Fibroblast of upper back skin (primary cell): Measurements from ENCODE around the gene TBC1D3B.
"Not testable (repeated sequence)": the region's sequence is repeated elsewhere in the genome, so short reads cannot be mapped to it uniquely, and the experiment has no call there.

ENCODE experiments used
- DNase-seq: peaks from one replicate; pipeline ENCODE4 v3.0.0-alpha.2; 2013

TBC1D3B gene

DNA sequence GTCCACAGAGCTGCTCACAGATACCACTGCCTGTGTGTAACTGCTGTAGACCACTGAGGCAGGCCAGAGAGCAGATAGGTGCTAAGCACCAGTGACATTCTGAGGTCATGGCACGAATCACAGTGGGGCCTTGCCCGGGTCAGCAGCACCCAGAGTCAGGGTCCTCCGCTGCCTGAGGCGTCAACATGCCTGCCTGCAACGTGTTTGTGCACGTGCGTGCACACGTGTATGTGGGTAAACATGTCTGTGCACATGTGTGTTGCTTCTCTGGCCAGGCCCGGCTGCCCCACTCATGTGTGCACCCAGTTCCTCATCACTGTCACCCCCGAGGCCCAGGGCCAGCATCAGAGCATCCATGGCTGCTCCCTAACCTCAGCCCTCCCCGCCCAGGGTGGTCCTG is at the start of gene TBC1D3B:
TSS of gene TBC1D3B (minus strand) at position 101 of the 400 bp plus-strand sequence. CDS start 1,586 bp downstream, outside the sequence.
- DNase-seq, result not testable (repeated sequence)

DNA sequence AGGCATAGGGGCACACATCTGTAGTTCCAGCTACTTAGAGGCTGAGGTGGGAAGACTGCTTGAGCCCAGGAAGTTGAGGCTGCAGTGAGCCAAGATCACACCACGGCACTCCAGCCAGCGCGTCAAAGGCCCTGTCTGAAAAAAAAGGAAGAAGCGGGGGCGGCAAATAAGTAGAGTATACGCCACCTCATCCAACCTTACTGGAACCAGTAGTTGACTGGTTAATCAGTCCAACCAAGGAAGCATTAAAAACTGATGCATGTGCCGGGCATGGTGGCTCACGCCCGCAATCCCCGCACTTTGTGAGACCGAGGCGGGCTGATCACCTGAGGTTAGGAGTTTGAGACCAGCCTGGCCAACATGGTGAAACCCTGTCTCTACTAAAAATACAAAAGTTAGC is 46.5 kb upstream of the TBC1D3B start:
- DNase-seq, result not testable (repeated sequence)

DNA sequence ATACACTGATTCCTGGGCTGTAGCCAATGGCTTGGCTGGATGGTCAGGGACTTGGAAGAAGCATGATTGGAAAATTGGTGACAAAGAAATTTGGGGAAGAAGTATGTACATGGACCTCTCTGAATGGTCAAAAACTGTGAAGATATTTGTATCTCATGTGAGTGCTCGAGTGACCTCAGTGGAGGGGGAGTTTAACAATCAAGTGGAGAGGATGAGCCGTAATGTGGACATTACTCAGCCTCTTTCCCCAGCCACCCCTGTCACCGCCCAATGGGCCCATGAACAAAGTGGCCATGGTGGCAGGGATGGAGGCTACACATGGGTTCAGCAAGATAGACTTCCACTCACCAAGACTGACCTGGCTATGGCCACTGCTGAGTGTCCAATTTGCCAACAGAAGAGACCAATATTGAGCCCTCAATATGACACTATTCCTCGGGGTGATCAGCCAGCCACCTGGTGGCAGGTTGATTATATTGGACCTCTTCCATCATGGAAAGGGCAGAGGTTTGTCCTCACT is 45.2 kb upstream of the TBC1D3B start:
- not testable (repeated sequence) for DNase-seq

DNA sequence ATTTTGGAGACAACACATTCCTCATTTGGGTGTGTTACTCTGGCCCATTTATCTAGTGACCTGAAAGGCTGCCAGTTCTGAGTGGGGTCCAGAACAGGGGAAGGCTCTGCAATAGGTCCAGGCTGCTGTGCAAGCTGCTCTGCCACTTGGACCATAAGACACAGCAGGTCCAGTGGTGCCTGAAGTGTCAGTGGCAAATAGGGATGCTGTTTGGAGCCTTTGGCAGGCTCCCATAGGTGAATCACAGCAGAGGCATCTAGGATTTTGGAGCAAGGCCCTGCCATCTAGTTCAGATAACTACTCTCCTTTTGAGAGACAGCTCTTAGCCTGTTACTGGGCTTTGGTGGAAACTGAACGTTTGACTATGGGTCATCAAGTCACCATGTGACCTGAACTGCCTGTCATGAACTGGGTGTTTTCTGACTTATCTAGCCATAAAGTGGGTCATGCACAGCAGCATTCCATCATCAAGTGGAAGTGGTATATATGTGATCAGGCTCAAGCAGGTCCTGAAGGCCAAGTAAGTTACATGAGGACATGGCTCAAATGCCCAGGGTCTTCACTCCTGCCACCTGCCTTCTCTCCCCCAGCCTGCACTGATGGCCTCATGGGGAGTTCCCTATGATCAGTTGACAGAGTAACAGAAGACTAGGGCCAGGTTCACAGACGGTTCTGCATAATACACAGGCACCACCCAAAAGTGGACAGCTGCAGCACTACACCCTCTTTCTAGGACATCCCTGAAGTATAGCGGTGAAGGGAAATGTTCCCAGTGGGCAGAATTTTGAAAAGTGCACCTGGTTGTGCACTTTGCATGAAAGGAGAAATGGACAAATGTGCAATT is 44.5 kb upstream of the TBC1D3B start:
- DNase-seq, result not testable (repeated sequence)

DNA sequence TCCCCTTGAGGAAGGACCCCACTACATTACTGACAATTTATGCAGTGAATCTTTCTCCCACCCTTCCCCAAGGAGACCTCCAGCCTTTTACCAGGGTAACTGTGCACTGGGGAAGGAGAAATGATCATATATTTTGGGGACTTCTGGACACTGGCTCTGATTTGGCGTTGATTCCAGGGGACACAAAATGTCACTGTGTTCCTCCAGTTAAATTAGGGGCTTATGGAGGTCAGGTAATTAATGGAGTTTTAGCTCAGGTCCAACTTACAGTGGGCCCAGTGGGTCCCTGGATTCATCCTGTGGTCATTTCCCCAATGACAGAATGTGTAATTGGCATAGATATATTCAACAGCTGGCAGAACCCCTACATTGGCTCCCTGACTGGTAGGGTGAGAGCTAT is 43.1 kb upstream of the TBC1D3B start:
- DNase-seq, result not testable (repeated sequence)

DNA sequence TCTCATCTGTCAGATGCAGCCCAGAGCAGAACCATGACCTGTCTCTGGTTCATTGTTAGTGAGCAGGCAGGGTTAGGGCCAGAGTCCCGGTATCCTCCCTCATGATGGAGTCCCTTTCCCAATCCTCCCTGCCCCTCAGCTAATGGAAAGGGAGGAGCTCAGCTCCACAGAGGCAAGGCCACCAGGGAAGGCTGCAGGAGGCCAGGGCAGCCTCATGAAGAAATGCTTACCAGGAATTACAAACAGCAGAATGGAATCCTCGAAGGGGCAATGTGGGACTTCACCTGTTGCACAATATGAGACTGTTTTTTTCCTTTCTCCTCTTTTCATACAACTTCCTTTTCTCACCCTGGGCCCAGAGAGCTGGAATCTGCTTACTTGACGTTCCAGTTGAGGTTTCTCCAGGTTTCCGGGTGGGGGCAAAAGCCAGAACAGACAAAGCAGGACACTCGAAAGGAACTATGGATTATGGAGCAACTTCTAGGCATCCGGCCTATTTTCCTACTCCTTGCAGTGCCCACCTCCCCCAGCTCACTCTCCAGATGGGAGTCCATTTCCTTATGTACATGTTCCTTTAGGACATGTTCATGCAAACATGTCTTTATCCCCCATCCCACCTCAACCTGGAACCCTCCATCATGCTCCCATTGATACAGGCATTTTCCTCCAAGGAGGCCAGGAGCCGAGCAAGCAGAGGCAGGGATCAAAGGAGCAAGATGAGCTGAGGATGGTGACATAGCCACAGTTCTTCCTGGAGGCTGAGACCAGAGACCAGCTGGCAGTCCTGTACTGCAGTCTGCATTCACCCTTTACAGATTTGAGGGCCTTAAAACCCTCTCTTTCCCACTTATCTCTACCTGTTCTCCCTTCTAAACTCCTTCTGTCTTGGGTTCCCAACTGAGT is 39.2 kb upstream of the TBC1D3B start:
- DNase-seq, result not testable (repeated sequence)

DNA sequence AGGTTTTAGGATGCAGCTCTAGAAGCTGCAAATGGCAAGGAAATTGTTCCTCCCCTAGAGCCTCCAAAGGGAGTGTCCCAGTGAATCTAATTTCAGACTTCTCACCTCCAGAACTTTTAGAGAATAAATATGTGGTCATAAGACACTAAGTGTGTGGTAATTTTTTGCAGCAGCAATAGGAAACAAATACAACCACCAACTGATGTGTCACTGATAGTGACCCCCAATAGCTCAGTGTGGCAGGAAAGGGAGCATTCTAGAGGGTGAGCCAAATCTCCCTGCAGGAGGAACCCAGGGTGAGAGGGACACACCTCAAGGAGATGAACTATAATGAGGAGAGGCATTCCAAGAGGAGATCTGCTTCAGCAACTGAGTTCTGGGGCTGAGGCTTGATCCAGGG is 38.5 kb upstream of the TBC1D3B start:
- no peak for DNase-seq

DNA sequence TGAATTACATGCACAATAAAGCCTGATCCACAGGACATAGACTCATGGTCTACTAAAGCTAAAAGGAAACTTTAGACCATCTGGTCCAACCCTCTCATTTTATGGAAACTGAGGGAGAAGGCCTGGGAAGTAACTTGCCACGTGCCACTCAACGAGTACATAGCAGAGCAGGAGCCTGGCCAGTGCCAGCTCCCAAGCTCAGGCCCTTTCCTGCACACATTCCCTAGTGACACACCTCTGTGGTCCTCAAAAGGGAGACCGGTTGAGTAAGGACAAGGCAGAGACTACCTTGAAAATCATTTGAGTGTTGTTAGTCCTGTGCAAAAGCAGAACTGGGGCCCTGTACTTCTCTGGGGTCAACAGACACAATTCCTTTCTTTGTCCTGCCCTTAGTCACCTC is 37.3 kb upstream of the TBC1D3B start:
- no peak for DNase-seq

DNA sequence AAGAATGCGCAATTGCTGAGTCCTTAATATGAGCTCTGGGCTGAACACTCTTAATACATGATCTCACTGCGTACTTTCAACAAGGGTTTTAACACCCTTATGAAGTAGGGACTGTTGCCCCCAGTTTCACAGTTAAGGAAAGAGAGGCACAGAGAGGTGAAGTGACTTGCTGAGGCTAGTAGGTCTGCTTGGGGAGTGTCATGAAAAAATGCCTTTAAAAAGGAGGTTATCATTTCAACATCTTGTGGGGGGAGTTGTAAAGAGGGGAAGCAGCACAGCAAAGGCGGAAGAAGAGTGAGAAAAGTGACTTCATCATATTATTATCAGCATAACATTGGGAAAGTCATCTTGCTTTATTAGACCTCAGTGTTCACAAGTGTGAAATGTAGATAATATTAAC is 36.5 kb upstream of the TBC1D3B start:
- no peak for DNase-seq

DNA sequence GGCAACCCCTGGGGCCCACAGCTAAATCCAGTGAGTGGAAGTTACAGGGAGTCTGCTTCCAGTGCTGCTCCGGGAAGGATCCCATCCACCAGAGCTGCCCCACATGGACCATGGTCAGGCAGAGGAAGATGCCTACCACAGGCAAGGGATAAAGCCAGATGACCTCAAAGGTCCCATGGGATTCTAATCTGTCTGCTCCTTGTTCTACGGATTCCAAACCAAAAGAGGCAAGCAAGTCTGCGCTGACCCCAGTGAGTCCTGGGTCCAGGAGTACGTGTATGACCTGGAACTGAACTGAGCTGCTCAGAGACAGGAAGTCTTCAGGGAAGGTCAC is 35.8 kb upstream of the TBC1D3B start:
- no peak for DNase-seq

DNA sequence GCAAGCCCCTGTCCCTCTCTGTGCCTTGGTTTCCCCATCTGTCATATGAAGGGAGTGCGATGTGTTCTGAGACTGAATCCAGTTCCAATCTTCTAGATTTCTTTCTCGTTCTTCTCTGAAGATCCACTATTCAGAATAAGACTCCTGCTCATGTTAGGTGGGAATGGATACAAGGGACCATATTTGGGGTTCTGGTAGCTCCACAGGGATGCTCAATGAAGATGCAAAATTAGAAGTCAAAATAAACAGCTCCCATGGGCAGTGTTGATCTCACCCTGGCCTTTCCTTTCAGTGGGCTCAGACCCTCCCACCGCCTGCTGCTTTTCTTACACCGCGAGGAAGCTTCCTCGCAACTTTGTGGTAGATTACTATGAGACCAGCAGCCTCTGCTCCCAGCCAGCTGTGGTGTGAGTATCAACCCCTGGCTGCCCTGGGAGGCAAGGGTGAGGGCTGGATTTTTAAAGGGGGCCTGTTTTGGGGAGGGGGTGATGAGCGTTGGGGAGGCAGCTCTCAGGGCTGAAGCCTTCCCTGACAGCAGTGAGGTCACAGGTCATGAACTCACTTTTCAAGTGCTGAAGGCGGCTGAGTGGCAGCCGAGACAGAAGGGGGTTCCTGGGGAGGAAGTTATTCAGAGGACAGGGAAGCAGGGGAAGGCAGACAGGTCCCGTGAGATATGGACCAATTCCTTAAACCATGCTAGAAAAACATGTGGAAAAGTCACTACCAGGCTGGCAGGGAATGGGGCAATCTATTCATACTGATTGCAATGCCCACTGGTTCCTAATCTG is 35.2 kb upstream of the TBC1D3B start:
- DNase-seq, result not testable (repeated sequence)

DNA sequence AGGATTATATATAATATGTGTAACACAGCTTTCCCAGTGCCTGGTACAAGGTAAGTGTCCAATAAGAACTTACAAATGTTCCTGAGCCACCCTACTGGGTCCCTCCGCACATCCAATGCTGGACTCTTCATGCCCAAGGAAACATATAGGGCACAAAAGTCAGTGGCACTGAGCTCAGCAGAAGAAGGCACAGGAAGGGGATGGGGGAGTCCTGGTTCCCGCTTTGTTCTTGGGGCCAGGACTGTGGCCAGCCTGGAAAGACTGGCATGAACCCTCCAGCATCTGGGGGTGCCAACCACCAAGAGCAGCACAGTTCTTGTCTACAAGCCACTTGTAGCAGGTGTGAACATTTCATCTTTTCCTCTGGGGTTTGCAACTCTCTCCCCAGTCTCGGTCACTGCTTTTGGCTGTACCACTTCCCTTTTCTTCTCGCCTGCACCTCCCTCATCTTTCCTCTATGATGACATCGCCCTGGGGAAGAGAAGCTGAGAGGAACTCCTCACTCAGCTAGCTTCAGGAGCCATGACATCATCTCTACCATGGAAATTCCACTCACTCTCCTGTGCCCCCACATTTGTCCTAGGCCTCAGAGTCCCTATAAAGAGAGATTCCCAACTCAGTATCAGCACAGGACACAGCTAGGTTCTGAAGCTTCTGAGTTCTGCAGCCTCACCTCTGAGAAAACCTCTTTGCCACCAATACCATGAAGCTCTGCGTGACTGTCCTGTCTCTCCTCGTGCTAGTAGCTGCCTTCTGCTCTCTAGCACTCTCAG is 34.2 kb upstream of the TBC1D3B start, which contains the start of gene CCL4L2:
TSS of gene CCL4L2 (plus strand) at position 625 of the 773 bp plus-strand sequence.
- DNase-seq, result not testable (repeated sequence)

DNA sequence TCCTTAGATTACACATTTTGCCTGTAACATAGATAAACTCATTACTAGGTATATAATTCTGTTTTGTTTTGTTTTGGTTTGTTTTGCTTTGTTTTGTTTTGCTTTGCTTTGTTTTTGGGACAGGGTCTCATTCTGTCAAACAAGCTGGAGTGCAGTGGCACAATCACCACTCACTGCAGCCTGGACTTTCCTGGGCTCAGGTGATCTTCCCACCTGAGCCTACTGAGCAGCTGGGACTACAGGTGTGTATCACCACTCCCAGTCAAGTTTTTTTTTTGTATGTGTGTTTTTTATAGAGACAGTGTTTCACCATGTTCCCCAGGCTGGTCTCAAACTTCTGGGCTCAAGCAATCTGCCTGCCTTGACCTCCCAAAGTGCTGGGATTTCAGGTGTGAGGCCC is 33.1 kb upstream of the TBC1D3B start:
- no peak for DNase-seq

DNA sequence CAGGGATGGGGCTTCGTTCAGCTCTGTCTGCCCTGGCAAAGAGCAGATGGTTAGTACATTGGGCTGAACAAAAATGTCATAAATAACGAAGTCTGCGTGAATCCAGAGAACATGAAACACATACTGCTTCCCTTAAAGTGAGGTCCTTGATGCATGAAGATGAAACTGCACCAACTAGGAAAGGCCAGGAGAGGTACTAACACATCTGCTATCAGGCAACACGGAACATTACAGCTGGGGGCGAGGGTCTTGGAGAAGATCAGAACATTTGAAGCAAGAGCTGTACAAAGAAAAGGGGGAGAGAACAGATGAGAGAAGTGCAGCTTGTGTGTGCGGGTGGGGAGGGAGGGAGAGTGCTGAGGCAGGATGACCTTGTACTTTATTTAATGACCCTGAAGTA is 30.9 kb upstream of the TBC1D3B start:
- not testable (repeated sequence) for DNase-seq

DNA sequence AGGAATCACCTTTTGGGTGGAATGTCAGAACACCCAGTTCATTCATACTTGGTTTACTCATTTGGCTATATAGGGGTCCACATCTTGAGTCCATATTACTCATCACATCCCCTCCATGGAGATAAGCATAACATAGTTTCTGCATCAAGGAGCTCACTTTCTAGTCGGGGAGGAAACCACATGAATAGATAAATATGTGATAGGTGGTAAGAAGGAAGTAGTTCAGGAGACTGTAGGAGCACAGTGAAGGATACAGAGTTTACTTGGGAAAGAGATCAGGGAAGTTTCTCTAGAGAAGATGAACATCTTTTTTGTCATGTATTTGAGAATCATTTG is 30.0 kb upstream of the TBC1D3B start:
- DNase-seq, result not testable (repeated sequence)

DNA sequence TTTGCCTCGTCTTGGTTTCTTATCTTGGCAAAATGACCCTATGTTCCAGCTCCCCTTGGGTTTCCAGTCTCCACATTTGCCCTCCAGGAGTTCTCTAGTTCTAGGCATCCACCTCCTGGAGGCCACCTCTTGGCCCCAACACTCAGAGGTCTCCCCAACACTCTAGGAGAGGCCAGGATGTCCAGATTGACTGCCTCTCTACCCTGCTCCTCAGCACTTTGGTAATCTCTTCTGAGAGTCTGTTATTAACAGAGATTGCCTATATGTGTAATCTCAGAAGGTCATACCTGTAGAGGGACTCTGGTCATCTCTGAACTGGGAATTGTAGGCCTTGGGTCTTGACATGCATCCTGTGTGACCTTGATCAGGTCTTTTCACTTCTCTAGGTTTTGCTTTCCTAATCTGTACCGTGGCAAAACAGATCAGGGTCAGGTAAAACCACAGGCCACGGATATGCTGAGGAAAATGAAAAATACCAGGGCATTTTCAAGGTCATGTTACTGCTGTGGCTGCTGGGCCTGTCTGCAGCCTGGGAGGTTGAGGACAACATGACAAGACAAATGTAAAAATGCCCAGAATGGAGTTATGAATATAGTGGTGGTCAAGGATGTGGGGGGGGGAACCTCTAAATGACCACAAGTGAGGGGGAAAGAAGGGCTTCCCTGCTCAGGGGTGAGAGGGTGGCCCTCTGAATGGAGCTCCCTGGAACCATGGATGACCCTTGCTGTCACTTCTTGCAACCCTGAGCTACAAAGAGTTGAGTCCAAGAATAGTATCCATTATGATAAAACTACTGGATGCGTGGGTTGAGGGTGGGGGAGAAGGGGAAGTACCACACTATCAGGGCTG is 29.4 kb upstream of the TBC1D3B start:
- no peak for DNase-seq

DNA sequence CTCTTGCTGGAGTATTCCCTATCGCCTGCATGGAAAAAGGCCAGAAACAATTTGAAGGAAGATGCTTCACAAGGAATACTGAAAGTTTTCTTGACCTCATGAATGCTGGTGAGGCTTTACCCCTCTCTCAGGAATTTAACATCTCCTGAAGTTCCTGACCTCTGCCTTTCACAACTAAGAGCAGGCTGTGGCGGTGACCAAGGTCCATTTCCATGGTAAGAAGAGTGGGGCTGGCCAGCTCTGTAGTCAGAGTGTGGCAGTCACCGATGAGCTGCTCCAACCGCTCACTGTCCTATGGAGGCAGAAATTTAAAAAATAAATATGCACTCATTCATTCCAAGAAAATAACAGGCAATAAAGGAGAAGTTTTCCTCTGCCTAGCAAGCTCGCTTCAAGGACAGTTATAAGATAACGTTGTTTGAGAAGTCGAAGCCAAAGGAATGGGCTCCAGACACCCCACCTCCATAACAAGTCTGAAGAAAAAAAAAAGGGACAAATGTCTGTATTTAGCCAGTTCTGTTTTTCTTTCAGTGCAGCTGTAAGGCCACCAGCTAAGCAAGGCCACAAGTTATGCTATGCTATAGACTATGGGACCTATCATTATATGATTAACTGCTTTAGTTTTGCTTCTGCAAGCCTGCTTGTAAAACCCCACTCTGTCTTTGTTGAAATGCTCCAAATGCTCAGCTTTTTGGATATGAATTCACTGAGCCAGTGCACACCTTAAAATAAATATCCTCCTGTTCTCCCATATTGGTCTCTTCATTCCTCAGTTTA is 28.5 kb upstream of the TBC1D3B start:
- DNase-seq, result no peak

DNA sequence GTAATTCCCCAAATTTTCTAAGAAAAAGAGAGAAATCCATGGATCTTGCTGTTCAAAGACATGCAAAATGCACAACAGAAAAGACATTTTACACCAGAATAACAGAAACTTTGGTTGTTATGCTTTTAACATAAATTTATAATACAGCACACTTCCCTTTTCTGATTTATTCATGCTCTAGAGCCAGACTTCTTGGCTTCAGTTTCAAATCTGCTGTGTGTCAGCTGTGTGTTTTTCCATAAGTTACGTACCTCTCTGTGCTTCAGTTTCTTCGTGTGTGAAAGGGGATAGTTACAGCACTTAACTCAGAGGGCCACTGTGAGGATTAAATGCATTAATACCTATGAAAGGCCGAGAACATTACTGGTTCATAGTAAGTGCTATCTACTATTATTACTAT is 26.9 kb upstream of the TBC1D3B start:
- no peak for DNase-seq

DNA sequence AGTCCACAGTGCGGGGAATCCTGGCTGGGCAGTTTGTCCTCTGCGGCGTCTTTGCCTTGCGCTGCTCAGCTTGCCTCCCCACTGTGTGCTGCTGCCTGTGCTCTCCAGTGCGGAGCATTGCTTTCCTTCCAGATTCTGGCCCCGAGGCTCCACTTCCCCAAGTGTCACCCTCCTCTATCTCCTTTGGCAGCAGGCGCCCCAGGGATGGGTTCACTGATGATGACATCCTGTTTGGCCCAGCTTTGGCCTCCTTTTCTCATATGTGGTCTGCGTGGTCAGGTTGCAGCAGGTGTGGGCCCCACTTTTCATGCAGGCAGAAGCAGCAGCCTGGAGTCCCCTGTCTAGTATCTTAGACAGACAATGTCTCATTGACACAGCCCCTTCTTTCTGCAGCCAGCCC is 25.1 kb upstream of the TBC1D3B start:
- not testable (repeated sequence) for DNase-seq

DNA sequence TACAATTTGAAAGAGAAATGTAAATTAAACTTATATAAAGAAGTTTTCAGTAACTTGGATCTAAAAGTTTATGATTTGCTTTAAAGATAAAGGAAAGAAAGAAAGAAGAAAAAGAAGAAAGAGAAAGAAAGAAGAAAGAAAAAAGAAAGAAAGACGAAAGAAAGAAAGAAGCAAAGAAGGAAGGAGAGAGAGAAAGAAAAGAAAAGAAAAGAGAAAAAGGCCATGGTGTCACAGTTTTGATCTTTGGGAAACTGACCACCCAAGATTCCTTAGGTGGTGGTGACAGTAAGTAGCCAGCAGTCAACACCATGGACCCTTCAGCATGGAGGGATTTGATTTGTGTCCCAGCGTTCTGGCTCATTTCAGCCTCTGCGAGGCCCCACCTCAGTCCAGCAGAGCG is 24.7 kb upstream of the TBC1D3B start:
- DNase-seq, result not testable (repeated sequence)
